Smooth muscle cell (in vitro differentiated cells): ENCODE data around the gene MPHOSPH9. TPM values are rescaled to one million over a fixed set of nuclear protein-coding genes. Genes with fewer than 3 reads are reported as not detected.

ENCODE experiments used
- DNase-seq: peaks from one replicate; lab custom pipeline; 2025; ENCODE audit not compliant: unreplicated experiment; lab: John Stamatoyannopoulos, UW
- H2AFZ ChIP-seq: fragments of 200-600 bp; sonication (generic); 2 replicates; pipeline ENCODE4 v1.6.0; 2016; ENCODE audit warnings: antibody characterized with exemption, low read depth, mild to moderate bottlenecking
- H3F3A ChIP-seq: fragments of 200-600 bp; sonication (generic); 2 replicates; pipeline ENCODE4 v1.6.0; 2017; ENCODE audit warnings: antibody characterized with exemption, low read depth
- H3K27ac ChIP-seq: fragments of 200-600 bp; sonication (generic); 2 replicates; pipeline ENCODE4 v1.5.1; 2016; ENCODE audit warnings: low read depth, mild to moderate bottlenecking
- H3K27me3 ChIP-seq: fragments of 200-600 bp; sonication (generic); 2 replicates; pipeline ENCODE4 v1.6.1; 2016; ENCODE audit warnings: low read depth, mild to moderate bottlenecking
- H3K36me3 ChIP-seq: fragments of 200-600 bp; sonication (generic); 2 replicates; pipeline ENCODE4 v1.5.1; 2016; ENCODE audit warnings: low read depth
- H3K4me1 ChIP-seq: fragments of 200-600 bp; sonication (generic); 2 replicates; pipeline ENCODE4 v1.5.1; 2016; ENCODE audit warnings: low read depth
- H3K4me2 ChIP-seq: fragments of 200-600 bp; sonication (generic); 2 replicates; pipeline ENCODE4 v1.6.0; 2016; ENCODE audit warnings: mild to moderate bottlenecking
- H3K4me3 ChIP-seq: fragments of 200-600 bp; sonication (generic); 2 replicates; pipeline ENCODE4 v1.5.1; 2016; ENCODE audit warnings: mild to moderate bottlenecking
- H3K79me2 ChIP-seq: fragments of 200-600 bp; sonication (generic); 2 replicates; pipeline ENCODE4 v1.6.0; 2016; ENCODE audit warnings: low read depth, mild to moderate bottlenecking
- H3K9ac ChIP-seq: fragments of 200-600 bp; sonication (generic); 2 replicates; pipeline ENCODE4 v1.6.0; 2016; ENCODE audit warnings: low read depth
- H3K9me3 ChIP-seq: fragments of 200-600 bp; sonication (generic); replicated peaks from 2 replicates; pipeline ENCODE4 v1.5.1; 2016; ENCODE audit warnings: low read depth
- H4K20me1 ChIP-seq: fragments of 200-600 bp; sonication (generic); 2 replicates; pipeline ENCODE4 v1.6.0; 2016; ENCODE audit warnings: low read depth
- WGBS: methylation state at CpG from one replicate; pipeline ENCODE4 v1.1.7; 2016; ENCODE audit warnings: low lambda C conversion rate; 5-methylcytosine and 5-hydroxymethylcytosine counted together
- polyA plus RNA-seq: library from polyadenylated mRNA; unstranded; fragments of >200 nt; fragmentation: Nextera tagmentation; extraction: Ambion mirVana; gene quantifications from 2 replicates; pipeline ENCODE4 v1.2.1, GENCODE V29; 2016
- total RNA-seq: library from RNA; depleted of rRNA; stranded (reverse); fragments of >200 nt; gene quantifications from 2 replicates; pipeline ENCODE4 v1.2.3, GENCODE V29; 2014
- TF ChIP-seq, protein P1 (sequence below): fragments of 200-600 bp; sonication (generic); IDR thresholded peaks from 2 replicates; pipeline ENCODE4 v1.5.1; 2017; ENCODE audit warnings: borderline replicate concordance, mild to moderate bottlenecking, antibody characterized with exemption; ENCODE audit not compliant: insufficient read depth, poor library complexity, severe bottlenecking

Gene MPHOSPH9
- total and polyA plus RNA-seq, 2 experiments from 2014 or later, result 7.4 to 70.8 TPM

DNA sequence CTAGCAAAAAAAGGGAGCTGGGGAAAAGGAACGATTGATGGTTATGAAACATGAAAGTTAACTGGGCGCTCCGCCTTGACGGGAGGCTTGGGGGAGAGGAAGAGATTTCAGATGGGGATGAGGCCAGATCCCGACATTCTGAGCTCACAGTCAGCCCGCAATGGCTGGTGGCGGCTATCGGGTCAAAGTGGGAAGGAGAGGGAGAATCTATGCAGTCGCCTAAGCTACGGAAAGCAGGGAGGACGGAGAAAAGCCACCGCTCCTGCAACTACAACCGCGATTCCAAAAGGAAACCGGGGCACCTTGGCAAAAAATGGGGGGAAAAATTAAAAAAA lies 502 bp downstream of the MPHOSPH9 start:
- no peak for DNase-seq
- Histone ChIP-seq H3K79me2 (peaks cover 71% of the 10 kb centered on the region), H3K4me1 (peaks cover 29% of the 10 kb centered on the region), H3K36me3 (no peaks in the 10 kb centered on the region), H3K27me3 (no peaks in the 10 kb centered on the region), H3K9me3 (no peaks in the 10 kb centered on the region), H4K20me1 (peaks cover 4% of the 10 kb centered on the region), H3K9ac (peak overlapping the region; percentile 77), H3K4me2 (peak overlapping the region; percentile 94), H3K4me3 (peak overlapping the region; percentile 88), H2AFZ (peak overlapping the region; percentile 95), H3K27ac (peak overlapping the region; percentile 62), H3F3A (peaks cover 4% of the 10 kb centered on the region)
- TF ChIP-seq, protein P1, sequence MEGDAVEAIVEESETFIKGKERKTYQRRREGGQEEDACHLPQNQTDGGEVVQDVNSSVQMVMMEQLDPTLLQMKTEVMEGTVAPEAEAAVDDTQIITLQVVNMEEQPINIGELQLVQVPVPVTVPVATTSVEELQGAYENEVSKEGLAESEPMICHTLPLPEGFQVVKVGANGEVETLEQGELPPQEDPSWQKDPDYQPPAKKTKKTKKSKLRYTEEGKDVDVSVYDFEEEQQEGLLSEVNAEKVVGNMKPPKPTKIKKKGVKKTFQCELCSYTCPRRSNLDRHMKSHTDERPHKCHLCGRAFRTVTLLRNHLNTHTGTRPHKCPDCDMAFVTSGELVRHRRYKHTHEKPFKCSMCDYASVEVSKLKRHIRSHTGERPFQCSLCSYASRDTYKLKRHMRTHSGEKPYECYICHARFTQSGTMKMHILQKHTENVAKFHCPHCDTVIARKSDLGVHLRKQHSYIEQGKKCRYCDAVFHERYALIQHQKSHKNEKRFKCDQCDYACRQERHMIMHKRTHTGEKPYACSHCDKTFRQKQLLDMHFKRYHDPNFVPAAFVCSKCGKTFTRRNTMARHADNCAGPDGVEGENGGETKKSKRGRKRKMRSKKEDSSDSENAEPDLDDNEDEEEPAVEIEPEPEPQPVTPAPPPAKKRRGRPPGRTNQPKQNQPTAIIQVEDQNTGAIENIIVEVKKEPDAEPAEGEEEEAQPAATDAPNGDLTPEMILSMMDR, result no peak
- WGBS, result under 1% methylated on average over 15 of the region's 15 CpGs

DNA sequence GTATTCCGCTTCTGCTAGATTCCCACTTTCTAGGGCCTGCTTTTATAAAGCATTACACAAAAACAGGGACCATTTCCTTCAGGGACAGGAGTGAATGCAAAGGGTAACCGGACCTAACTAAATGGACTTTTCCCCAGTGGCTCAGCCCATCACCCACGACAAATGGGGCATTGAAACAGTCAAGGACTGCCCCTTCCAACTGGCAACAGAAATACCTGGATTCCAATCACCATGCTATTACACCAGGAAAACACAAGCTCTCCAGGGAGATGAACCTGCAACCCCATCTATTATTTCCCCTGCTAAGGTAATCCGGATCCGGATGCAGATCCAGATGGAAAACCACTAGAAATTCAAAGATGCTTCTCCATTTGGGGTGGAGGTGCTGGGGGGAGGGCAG lies 1.0 kb downstream of the MPHOSPH9 start:
- Histone ChIP-seq H2AFZ (peak overlapping the region; percentile 95), H4K20me1 (peaks cover 4% of the 10 kb centered on the region), H3K27ac (peak overlapping the region; percentile 62), H3K27me3 (no peaks in the 10 kb centered on the region), H3K9me3 (no peaks in the 10 kb centered on the region), H3K9ac (peak overlapping the region; percentile 77), H3K36me3 (no peaks in the 10 kb centered on the region), H3F3A (no peaks in the 10 kb centered on the region), H3K4me1 (peaks cover 29% of the 10 kb centered on the region), H3K79me2 (peaks cover 73% of the 10 kb centered on the region), H3K4me2 (peak overlapping the region; percentile 94), H3K4me3 (peak overlapping the region; percentile 88)
- no peak for DNase-seq
- TF ChIP-seq, protein P1, result no peak
- 31% methylated on average over 5 of the region's 5 CpGs for WGBS

DNA sequence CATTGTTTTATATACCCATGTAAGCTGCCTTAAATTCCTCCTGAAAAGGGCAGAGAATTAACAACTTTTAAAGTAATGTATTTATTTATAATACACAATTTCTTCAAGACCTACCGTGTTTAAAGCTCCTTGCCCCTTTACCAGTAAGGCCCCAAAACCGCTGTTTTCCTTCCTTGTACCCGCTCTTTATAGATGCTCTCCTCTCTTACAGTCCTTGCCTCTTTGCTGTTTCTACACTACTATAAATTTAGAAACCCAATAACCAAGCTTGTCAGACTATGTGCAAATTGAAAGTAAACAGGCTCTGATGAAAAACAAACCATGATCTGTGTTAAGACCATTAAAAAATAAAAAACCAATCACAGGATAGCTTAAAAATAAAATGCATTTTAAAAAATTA lies 3.9 kb downstream of the MPHOSPH9 start:
- no peaks in the 10 kb centered on the region for H3K9me3 ChIP-seq
- no peaks in the 10 kb centered on the region for H3F3A ChIP-seq
- H3K4me2 ChIP-seq, result no peak overlapping the region
- TF ChIP-seq, protein P1, result no peak
- no peaks in the 10 kb centered on the region for H3K27me3 ChIP-seq
- H3K4me3 ChIP-seq, result no peak overlapping the region
- H2AFZ ChIP-seq, result no peak overlapping the region
- no peak for DNase-seq
- peaks cover 50% of the 10 kb centered on the region for H3K79me2 ChIP-seq
- H3K36me3 ChIP-seq, result no peaks in the 10 kb centered on the region
- WGBS, result 93% methylated on average over 3 of the region's 3 CpGs
- peaks cover 21% of the 10 kb centered on the region for H3K4me1 ChIP-seq
- H4K20me1 ChIP-seq, result peaks cover 4% of the 10 kb centered on the region
- H3K27ac ChIP-seq, result no peak overlapping the region
- H3K9ac ChIP-seq, result no peak overlapping the region

DNA sequence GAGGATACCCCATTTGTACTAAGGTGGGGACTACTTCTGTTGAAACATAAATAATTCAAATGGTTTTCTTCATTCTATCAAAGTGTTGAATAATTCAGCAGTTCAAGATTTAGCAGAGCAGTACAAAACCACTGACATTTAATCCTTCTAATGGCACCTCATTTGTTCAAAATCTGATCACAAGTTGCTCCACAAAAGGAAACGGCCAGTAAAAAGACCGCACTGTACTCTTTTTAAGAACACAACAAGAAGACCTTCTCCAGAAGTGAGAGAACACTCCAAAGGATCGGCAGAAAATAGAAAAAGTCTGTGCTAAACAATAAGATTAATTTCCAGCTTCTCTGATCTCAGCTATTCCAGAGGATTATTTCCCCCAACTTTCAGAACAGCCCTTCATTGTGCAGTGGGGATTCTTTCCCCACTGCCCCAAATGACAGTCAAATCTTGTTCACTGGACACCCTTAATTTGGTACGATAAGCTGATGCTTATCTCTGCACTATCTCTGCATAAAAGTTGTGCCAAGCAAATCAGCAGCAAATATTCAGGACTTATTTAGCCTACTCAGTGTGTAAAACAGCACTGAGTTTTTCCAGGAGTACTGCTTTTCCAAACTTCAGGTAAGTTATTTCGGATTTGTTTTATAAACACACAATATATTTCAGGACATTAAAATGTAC lies 5.2 kb downstream of the MPHOSPH9 start:
- H3K27ac ChIP-seq, result no peak overlapping the region
- no peaks in the 10 kb centered on the region for H3K36me3 ChIP-seq
- H4K20me1 ChIP-seq, result peaks cover 4% of the 10 kb centered on the region
- no peak overlapping the region for H2AFZ ChIP-seq
- H3K79me2 ChIP-seq, result peaks cover 43% of the 10 kb centered on the region
- H3K9me3 ChIP-seq, result no peaks in the 10 kb centered on the region
- H3K4me2 ChIP-seq, result no peak overlapping the region
- H3K9ac ChIP-seq, result no peak overlapping the region
- DNase-seq, result no peak
- H3K4me3 ChIP-seq, result no peak overlapping the region
- H3F3A ChIP-seq, result no peaks in the 10 kb centered on the region
- TF ChIP-seq, protein P1, result no peak
- 77% methylated on average over 5 of the region's 5 CpGs for WGBS
- H3K27me3 ChIP-seq, result no peaks in the 10 kb centered on the region
- H3K4me1 ChIP-seq, result peaks cover 18% of the 10 kb centered on the region
